DMS153 treated with DMSO at 0.1 percent for 48 hours (cell line): ENCODE data around the gene RAD51B.

Experiments used
- DNase-seq: peaks from one replicate; lab custom pipeline; 2025; ENCODE audit not compliant: unreplicated experiment; lab: John Stamatoyannopoulos, UW

Gene RAD51B

DNA sequence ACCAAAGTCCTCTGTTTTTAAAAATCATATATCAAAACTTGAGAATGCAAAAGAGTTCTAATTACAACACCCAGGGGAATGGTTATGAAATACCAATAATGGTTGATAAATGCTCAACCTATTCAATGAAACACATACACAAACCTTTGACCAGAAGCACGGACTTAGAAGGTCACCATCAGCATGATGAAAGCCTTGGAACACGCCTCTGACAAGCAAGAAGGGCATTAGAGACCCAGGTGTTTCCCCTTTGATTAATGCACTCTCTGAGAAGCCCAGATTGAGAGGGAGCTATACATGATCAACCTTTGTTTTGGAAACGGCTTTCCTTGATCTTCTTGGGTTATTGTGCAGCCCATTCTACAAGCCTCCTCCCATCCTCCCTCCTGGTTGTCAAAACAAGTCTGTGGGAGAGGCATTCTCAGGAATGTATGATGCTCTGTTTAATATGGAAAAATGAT lies 904.3 kb downstream of the RAD51B start:
- DNase-seq = no peak

DNA sequence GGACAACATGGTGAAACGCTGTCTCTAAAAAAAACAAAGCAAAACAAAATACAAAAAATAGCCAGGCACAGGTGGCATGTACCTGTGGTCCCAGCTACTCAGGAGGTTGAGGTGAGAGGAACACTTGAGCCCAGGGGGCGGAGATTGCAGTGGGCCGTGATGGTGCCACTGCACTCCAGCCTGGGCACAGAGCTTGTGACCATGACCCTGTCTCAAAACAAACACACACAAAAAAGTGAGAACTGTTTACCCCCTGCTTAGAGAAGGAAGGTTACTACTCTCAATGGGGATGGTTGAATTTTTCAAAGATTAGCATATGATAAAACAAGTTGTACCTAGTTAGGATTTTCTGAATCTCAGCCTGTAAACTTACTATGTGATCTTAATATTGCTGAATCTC lies 905.3 kb downstream of the RAD51B start:
- DNase-seq = no peak

DNA sequence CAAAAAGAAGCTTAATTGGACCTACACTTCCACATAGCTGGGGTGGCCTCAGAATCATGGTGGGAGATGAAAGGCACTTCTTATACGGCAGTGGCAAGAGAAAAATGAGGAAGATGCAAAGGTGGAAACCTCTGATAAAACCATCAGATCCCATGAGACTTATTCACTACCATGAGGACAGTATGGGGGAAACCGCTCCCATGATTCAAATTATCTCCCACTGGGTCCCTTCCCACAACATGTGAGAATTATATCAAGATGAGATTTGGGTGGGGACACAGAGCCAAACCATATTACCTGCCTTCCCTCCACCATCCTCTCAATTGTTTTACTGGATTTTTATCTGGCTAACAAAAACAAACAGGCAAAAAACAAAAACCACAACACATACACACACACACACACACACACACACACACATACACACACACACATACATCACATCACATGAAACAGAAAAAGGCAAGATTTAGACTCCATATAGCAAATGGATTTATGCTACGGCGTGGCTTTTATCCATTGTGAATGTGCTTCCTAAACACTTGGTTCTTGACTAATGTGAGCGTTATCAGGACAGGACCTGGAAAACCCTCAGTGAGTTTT lies 906.6 kb downstream of the RAD51B start:
- no peak for DNase-seq

DNA sequence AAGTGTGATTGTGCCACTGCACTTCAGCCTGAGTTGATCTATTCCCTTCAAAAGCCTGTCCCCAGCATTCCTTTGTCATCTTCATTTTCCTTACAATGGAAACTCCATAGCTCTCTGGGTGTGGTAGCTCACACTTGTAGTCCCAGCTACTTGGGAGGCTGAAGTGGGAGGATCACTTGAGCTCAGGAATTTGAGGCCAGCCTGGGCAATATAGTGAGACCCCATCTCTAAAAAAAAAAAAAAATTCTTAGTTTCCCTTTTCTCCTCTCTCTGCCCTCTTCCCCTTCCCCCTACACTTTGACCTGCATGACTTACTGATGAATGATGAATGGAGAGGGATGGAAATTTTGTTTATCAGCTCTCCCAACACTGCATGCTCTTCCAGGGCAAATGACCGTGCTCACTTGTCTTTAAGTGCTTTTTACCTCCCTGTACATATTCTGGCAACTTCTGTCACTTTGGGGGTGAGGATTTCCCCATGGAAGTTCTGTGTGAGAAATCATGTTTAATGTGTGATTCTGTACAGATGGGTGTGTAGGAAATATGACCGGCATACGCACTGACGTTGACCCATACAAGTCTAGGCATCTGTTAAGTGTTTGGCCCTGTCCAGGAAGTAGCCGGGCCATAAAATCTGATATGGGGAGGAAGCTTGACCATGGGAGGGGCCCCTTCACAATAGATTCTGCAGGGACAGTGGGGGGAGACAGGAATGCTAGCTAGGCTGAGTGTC lies 907.9 kb downstream of the RAD51B start:
- no peak for DNase-seq

DNA sequence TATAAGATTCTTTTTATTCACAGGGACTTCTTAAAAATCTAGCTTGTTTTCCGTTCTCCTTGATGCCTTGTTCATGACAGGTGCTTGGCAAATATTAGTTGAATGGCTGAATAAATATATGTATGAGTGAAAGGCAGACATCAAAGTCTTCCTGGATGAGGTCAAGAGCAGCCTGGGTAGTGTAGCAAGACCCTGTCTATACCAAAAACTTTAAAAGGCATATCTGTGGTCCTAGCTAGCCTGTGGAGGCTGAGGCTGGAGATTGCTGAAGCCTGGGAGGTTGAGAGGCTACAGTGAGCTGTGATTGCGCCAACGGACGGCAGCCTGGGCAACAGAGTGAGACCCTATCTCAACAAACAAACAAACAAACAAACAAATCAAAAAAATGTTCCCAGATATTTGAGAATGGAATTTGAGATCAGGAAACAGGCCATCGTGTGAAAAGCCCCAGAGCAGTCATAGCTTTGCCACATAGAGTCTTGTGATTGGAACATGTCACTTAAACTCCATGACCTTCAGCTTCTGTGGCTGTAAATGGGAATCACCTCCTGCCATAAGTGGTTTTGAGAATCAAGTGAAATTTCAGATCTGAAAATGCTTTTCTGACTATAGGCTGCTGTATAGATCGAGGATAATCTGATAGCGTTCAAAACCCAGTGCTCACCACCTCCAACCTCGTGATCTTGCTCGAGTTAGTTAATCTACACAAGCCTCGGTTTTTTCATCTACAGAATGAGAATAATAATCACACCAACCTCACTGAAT lies 908.9 kb downstream of the RAD51B start:
- no peak for DNase-seq

DNA sequence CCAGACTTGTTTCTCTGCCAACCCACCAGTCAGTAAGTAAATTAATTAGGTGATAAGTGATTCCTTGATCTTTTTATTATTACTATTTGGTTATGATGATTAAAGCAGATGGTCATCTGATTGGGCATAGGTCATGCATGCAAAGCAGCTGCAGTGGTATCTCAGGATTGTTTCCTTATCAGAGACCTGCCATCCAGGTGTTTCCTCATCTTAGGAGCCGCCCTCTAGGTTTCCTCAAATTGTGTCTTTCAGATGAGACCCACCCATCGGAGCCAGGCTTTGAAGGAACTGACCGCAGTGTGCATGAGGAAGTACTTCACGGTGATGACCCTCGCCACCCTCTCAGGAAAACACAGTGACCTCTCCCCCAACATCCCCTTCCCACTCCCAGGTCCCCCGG lies 910.0 kb downstream of the RAD51B start:
- no peak for DNase-seq

DNA sequence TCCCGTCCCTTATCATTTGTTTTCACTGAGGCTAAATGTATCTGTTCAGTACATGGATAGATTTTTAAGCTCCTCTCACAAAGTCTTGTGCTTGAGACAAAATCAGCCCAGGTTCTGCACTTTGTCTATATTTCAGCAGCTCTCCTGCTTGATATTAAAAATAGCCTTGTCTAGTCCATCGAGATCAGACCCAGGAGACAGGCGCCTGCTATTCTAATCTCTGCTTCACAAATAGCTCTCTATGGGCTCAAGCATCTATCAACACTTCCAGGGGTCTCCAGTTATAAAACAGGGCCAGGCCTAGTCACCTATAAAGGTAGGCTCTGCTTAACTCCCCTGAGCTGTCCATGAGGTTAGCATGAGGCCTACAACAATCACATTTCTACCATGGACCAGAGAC lies 910.8 kb downstream of the RAD51B start:
- DNase-seq = no peak

DNA sequence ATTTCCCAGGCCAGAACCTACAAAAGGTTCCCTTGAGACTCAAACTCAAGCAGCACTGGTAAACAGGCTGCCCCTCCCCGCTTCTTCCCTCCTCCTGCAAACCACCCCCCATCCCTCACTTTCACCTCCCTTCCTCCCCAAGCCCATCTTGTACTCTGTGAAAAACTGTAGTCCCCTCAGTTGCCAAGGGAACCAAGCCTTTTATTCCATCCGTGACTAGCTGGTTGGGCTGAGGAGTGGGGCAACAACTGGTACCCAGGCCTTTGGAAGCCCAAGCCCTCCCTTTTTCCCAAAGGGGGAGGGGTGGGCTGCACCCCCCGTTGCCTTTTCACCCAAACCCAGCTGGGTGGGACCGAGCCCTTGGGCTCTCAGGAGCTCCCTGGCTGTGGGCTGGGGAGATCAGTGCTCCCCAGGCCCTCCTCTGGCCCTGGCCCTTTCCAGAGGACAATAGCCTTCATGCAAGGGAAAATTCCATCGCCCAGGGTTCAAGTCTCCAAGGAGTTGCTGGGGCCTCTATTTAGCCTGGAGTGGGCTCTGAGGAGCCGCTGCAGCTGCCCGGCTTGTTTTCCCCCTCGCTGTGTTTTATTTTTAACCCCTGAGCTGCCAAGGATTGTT lies 911.3 kb downstream of the RAD51B start:
- no peak for DNase-seq

DNA sequence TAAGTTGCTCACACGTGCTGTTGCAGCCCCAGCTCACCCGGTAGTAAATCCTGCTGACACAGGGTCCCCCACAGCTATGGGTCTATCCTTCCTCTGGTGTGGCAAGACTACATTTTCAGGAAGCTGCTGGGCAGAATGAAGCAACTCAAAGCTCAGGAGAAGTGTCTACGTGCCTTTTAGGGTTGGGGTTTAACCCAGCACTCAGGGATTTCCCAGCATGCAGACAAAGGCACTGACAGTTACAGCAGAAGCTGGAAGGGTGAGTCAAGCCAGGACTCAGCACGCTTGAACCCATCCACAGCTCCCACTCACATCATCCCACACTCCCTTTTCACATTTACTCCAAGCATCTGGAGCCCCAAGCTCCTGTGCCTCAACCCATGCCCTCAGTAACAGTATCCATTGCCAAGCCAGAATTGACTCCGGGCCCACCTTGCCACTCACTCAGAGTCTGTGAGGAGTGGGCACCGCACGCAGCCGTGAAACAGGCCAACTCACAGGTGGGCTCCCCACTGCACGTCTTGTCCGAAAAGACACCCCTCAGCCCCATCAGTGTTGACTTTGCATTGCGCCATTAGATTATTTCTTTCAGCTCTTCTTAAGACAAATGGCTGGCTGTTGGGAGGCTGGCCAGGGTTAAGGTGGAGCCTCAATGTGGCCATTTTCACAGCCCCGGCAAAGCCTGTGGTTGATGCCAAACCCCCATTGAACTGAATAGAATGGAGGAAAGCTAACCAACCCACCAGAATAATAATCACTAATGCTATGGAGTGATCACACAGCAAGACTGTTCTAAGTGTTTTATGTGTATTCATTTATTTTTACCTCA lies 913.7 kb downstream of the RAD51B start:
- DNase-seq = no peak

DNA sequence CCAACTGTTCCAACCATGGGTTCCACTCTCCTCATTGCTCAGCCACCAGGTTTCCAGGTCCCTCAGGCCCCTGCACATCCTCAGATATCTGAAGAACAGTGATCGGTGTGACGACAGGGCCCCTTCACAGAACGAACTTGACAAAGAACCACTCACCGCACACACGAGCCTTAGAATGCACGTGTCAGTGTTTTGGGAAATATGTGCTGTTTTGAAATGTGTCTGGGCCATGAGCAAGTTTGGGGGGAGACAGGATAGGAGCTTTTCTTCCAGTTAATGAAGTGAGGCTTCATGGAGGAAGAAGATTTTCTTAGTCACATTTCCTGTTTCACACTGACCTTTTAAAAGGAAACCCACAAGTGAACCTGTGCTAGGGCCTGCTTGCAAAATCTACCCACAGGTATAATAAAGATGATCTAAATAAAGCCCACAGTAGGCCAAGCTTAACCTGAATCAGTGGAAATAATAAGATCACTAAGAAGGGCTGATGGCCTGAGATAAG lies 914.7 kb downstream of the RAD51B start:
- DNase-seq = no peak

DNA sequence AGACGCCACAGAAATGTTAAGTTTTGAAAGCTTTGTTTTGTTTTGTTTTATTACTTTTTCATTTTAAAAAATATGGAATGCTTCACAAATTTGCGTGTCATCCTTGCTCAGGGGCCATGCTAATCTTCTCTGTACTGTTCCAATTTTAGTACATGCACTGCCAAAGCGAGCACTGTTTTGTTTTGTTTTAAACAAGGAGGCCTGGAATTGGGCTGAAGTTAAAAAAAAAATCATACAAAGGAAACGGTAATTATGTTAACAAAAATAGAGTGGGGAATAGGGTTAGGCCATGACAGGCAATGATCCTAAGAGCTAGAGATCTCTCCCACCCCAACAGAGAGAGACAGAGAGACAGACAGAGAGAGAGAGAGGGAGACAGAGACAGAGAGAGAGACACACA lies 916.3 kb downstream of the RAD51B start:
- no peak for DNase-seq

DNA sequence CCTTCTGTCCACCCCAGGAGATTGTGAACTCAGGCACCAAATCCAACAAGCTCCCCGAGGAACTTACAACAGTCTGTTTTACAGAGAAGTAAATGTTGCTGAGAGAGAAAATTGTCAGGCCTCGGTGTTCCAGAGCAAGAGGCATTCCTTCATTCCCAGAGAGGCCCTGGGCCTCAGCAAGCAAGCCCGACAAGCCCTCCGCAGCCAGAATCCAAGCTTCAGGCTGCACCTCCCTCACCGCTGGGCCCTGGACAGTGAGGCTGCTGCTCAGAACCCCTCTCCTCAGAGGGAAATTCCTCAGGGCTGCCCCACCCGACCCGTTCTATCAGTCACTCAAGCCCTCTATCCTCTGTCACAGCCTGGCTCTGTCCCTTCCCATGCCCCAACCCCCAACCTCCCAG lies 916.9 kb downstream of the RAD51B start:
- DNase-seq = no peak

DNA sequence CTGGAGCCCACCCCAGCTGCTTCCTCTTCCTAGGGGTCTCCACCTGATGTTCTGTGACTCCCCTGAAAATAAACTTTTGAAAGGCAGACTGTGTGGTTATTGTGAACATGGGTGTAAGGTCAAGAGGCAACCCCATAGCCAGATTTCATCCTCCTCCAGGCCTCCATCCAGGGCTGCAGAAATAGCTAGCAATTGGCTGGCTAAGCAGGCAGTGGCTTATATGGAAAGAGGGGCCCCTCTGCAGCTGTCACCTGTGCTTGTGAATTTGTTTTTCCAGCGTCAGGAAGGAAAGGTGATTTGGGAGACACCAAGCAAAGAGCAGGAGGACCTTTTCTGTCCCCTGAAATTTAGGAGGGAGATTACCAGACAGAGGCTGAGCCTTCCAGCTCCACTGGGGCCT lies 917.5 kb downstream of the RAD51B start:
- no peak for DNase-seq

DNA sequence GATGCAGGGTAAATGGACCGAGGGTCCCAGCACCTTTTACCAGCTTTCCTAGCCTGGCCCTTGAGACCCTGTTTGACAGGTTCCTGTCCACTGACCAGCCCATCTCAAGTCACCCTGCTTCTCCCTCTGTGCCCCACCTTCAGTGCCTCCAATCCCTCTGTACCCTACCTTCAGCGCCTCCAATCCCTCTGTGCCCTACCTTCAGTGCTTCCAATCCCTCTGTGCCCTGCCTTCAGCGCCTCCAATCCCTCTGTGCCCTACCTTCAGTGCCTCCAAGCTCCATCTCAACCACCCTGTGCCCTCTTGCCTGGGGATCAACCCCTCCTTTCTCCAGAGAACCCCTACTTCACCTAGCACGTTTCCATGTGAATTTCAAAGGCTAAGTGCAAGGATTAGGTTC lies 919.0 kb downstream of the RAD51B start:
- DNase-seq = no peak

DNA sequence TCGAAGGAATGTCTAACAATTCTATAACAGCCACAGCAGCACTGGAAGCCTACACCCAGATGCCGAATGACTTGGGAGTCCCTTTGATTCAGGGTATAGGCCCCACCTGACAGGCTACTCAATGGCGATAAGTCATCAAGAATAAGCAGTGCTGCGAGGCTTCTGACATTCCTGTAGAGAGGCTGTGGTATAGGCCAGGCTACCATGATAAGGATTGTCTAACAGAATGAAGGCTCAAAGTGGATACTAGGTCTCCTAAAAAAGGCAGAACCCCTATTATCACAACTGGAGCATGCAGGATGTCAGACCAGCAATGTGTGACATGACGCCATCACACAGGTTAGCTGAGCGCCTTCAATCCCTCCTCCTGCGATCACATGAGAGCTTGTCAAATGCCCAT lies 920.1 kb downstream of the RAD51B start:
- no peak for DNase-seq

DNA sequence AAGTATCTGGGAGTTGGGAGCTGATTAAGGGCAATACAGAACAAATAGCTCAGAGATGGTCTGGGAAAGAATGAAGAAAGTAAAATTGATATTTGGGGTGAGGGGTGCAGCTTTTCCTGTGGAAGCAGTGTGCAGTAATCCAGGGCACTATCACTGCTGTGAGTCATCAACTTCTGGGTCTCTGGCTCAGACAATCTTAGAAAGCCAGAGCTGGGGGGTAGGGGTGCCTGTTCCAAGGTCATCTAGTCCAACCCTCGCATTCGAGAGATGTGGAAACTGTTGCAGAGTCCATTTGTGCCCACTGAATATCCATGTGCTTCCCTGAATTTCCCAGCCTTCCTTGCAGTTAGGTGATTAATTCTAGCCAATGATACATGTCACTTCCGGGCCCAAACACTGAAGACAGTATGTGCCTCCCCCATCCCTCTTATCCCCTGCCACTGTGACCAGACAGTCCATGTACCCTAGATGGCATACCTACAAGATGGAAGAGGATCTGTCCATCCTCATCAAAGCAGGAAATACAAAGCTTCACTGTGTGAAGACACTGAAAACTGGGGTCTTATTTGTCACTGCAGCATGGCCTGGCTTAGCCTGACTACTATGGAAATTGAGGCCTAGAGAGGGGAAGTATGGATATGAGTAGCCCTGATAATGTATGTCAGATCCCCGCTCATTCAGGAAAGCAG lies 921.4 kb downstream of the RAD51B start:
- DNase-seq = no peak

DNA sequence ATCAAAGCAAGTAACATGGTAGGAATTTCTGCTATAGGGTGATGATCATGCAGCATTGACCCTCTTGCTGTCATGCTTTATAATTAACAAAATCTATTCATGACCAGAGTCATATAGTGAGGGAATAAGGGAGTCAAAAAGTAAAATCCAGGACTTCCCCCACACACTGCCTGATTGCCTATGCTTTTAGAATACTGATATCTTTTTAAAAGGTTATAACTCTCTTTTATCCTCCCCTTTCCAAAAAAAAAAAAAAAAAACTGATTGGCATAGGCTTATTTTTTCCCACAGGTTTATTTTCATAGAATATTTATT lies 921.9 kb downstream of the RAD51B start:
- no peak for DNase-seq

DNA sequence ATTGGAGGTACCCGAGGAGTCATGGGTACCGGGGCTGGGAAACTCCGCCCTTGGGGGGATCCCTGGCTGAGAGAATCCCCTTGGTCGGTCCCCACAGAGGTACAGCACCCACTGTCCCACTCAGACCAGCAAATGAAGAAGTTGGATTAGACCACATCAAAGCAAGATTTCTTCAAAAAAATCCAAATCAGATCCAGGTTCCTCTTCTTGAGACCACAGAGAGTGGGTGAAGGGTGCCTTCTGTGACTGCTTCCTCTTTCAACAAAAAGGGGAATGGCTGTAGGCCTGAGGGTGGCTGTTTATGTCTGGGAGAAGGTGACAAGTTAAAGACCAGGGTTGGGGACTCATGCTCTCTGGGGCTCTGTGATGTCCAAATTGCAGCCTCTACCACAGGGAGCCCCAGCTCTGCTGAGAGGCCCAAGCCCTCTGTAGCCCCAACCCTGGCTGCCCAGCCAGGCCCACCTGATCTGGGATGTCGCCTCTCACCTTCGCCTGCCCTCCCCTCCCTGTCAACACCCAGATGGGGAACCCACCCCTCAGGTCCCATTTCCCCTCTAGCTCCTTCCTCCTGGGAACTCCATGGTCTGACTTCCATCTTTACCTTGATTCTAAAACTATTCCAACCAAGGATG lies 922.4 kb downstream of the RAD51B start:
- no peak for DNase-seq

DNA sequence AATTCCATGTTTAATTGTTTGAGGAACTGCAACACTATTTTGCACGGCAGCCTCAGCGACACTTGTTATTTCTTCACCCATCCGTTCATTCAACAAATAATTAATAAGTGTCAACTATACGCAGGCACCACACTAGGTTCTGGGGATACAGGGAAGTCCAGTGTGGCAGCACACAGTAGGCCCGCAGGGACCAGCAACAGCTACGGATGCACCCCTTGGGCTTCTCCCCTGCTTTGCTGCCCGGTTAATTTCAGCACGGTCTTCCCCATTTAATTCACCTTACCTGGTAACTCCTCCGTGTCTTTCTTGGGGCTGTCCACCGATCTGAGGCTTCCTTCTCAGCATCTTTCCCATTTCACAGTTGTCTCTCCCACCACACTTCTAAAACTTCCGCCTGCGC lies 925.0 kb downstream of the RAD51B start:
- no peak for DNase-seq

DNA sequence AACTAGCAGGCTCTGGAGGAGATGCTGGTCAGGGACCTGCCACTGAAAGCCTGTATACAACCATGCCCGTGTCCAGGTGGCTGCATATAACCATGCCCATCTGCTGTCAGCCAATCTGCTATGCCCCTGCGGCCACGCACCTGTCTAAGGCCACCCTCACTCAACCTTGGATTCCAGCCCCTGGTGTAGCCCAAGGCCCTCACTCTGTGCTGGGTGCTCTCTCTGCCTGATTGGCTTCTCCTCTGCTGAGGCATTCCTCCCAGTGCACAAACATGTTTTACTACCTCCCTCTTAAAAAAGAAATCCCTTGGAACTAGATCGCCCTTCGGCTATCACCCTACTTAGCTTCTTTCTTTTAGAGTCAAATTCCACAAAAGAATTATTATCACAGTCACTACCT lies 927.8 kb downstream of the RAD51B start:
- no peak for DNase-seq
